Left renal cortex interstitium (tissue), 4 donors: ENCODE measurements around the gene QSER1. TPM values are rescaled to one million over a fixed set of nuclear protein-coding genes. Genes with fewer than 3 reads are reported as not detected.
"Not testable (repeated sequence)": the region's sequence is repeated elsewhere in the genome, so short reads cannot be mapped to it uniquely, and the experiment has no call there.

Experiments used
- DNase-seq, 4 donors: peaks; one replicate each; pipeline ENCODE4 v3.0.0-alpha.2; 2013; ENCODE audit warnings: low read depth in 4 of 4, low spot score in 2 of 4, missing footprints in 1 of 4
- polyA plus RNA-seq, 4 donors: library from polyadenylated mRNA; unstranded; fragments of 120-200 nt; gene quantifications; one replicate each; pipeline ENCODE4 v1.2.1, GENCODE V29; 2013; ENCODE audit not compliant: insufficient read length in 4 of 4

Gene QSER1
- polyA plus RNA-seq = 10 to 100 TPM; 35.0 to 43.0 (median 37.4) TPM

DNA sequence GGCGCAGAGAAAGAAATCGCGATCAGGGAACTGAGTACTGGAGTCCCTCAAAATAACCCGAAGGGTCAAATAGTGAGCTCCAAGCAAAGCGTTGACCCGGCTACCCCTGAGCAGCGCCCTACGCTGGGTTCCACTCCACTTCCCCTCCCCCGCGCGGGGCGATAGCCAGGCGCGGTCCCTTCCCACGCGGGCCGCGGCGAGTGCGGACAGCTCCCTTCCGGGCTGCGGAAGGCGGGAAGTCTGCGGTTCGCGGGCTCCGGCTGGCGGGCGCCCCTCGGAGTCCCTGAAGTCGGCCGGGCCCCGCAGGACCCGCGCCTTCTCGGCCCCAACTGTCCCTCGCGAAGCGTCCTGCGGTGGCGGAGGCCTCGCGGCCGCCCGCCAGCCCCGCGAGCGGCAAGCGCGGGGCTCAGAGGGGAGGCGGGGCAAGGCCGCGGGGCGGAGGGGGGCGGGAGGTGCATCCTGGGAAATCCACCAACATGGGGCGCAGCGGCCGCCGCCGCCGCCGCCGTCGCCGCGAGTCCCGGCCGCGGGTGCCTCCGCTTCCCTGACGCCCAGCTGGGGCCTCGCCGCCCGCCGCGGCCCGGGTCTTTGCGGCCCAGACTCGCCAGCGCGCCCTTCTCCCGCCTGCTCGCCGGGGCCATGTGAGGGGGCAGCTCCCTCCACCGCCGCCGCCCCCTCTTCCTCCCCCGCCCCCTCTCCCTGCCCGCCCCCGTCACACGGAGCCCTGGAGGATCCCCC is at the start of gene QSER1:
QSER1 (plus strand) TSS at position 457 of the 738 bp plus-strand sequence. CDS start 315 bp downstream, outside the sequence.
- peak in 3 of 4 donors; percentile 39 to 70 (median 58) for DNase-seq

DNA sequence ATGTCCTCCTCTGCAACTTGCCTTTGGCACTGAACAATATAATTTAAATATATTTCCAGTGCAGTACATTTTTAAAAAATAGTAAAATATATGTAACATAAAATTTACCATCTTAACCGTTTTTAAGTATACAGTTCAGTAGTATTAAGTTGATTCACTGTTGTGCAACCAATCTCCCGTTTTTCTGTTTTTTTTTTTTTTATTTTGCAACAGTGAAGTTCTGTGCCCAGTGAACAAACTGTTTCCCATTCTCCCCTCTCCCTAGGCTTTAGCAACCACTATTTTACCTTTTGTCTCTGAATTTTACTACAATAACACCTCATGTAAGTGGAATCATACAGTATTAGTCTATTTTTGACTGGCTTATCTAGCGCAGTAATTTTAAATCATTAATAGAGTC is 49.1 kb upstream of the QSER1 start:
- DNase-seq = no peak

DNA sequence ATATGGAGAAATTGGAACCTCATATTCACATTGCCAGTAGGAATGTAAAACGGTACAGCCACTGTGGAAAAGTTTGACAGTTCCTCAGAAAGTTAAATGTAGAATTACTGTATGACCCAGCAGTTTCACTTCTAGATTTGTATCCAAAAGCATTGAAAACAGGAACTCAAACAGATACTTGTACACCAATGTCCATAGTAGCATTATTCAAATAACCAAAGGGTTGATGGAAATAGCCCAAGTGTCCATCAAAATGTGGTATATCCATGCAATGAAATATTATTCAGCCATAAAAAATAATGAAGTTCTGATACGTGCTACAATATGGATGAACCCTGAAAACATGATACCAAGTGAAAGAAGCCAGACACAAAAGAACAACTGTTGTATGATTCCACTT is 45.1 kb upstream of the QSER1 start:
- DNase-seq = no peak

DNA sequence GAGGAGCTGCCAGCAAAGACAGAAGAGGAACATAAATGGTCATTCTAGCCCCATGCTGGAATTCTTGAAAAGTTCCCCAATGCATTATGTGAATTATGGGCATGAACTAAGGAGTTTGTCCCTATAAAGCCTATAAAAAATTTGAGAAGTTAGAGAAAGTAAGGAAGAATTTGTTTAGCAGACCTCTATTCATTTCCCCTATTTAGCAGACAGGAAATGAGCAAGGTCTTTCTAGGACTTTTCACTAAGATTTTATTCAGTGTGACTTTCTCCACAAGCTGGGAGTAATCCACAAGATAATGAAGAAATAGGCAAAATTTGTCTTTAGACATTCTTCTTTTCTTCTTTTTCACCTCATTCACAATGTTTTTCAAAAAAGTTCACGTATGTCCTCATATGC is 42.9 kb upstream of the QSER1 start:
- DNase-seq = no peak

DNA sequence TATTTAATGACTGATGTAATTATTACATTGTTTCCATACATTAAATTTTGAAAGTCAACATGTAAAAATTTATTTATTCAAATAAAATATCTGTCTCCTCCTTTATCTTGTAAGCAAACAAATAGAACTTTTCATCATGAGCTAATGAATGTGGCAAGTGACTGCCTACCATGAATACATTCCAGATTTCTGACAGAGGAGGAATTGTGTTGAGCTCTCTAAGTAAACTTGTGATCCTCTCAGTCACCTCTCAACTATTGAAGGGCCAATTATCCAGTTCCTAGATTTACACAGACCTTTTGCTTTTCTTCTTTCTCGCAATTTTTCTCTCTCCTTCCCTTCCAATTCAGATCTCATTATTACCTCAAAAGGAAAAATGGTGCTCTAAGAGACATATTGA is 41.4 kb upstream of the QSER1 start:
- DNase-seq = no peak

DNA sequence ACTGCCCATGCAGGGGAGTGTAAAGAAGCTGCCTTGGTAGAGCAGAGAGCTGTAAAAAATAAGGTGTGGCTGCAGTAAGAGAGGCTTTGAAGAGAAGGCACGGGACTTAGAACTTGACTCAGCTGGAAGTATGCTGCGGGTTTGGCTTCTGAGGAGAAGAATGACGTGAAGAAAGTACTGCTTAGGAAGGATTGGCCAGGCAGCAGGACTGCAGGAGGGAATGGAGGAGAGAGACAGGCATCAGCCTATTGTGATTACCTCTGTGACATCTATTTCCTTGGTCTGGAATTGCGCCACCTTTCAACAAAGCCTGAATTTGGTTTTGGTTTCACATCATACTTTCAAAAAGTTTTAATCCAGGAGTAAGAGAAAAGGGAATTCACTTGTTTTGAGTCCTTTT is 40.4 kb upstream of the QSER1 start:
- DNase-seq = no peak

DNA sequence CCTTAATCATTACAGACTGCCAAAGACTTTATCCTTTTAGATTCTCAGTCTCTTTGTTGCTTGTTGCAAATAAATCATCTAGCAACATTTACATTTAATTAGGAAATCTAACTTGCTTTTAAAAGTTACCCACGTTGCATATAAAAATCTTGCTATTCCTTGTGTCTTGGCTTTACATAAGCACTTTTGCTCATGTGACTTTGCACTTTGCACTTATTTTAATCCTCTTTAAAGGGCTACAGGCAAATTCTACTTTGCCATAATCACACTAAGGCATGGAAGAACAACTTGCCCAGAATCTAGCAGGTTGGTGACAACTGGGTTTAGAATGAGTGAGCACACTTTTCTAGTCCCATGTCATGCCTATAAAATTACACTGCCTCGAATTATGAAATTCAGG is 37.0 kb upstream of the QSER1 start:
- DNase-seq = no peak

DNA sequence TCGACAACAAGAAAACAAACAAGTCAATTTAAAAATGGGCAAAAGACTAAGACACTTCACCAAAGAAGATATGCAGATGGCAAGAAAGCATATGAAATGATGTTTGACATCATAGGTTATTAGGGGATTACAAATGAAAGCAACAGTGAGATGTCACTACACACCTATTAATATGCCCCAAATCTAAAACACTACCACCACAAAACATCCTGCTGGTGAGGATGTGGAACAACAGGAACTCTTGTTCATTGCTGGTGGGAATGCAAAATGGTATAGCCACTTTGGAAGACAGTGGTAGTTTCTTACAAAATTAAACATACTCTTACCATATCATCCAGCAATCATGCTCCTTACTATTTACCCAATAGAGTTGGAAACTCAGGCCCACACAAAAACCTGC is 33.9 kb upstream of the QSER1 start:
- no peak for DNase-seq

DNA sequence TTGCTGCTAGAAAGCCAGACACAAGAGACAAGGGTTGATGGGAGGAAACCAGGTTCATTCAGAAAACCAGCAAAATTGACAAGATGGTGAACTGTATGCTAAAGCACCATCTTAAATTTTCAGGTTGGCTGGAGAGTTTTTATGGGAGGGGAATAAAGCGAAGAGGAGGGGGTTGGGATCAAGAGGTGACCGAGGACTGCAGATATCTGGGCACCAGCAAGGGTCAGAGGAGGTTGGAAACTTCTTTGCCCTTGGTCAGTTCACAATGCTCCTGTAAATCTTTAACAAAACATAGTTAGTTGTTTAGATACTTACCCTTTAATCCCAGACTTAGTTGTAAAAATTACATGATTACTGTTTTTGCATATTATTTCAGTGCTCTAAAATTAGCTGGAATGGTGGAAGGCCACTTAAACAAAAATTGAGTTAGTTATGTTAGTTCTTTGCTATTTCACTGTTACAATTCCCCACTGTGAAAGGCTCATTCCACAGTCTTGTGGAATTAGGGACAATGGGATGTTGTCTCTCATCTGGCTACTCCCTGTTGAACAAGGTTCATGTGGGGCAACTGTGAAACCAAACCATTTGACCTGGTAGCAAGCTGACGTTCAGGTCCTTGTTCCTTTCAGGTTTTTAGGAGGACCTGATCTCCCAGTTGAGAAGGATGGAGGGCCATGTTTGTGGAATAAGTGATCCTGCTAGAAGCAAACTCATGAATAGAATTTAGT is 30.6 kb upstream of the QSER1 start:
- DNase-seq = no peak

DNA sequence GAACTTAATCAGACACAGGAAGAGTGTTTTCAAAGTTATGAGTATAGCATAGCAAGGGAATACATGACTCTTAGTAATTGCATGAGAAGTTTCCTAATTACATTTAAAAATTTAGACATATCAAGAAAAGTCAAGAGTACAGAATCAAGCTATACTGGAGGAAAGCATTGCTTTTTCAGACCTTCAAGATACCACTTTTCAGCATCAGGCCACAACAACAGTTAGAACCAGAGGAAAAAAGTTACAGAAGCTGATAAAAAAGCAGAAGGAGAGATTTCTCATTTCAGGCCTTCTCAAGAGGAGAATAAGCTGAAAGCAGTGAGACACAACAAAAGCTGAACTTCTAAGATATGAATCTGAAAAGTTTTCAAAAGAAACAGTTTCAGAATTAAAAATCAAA is 28.1 kb upstream of the QSER1 start:
- DNase-seq = no peak

DNA sequence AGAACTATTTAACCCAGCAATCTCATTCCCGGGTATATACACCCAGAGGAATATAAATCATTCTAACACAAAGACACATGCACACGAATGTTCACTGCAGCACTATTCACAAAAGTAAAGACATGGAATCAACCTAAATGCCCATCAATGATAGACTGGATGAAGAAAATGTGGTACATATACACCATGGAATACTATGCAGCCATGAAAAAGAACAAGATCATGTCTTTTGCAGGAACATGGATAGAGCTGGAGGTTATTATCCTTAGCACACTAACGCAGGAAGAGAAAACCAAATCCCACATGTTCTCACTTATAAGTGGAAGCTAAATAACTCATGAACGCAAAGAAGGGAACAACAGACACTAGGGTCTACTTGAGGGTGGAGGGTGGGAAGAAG is 23.9 kb upstream of the QSER1 start:
- not testable (repeated sequence) for DNase-seq

DNA sequence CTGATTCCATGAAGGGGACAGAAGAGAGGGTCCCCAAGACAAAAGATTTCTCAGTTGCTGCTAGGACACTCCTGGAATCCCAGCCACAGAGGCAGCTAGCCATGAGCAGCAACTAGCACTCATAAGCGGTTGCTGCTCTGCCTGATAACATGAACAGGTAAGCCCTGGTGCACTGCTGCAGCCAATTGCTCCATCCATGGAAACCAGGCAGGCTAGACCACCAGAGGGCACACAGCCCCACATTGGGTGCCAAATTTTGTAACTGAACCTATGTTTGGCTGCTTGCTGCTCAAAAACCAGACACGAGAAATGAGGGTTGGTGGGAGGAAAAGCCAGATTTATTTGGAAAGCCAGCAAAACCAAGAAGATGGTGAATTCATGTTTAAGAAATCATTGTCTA is 21.9 kb upstream of the QSER1 start:
- no peak for DNase-seq

DNA sequence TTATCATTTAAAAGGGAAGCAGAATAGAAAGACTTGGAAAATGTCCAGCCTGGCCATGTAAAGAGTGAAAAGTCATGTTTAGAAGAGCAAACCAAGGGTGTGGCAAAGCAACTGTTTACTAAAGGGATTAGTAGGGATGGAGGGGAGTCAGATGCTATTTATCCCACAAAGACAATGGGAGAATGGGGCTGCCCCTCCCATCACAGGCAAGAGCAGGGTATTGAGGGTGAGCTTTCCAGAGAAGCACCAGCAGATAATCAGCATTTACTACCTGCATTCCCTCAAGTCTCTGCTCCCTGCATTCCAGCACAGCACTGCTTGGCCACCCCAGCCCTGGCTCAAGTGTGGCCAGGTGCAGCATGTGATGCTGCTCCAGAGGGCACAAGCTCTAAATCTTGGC is 18.5 kb upstream of the QSER1 start:
- no peak for DNase-seq

DNA sequence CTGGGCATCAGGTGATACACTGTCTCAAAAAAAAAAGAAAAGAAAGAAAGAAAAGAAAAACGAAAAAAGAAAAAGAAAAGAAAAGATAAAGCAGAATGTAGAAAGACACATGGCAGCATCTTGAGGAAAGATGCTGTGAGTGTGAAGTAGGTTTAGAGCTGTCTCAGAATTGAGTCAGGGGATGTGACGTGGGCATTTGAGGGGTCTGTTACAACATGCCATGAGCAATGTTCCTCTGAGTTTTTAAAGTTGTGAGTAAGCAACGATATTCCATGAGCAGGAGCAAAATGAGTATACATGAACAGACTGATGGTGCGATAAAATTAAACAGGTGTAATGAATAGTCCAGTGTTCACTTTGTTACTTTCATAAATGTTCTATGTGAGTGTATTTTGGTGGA is 11.3 kb upstream of the QSER1 start:
- no peak for DNase-seq

DNA sequence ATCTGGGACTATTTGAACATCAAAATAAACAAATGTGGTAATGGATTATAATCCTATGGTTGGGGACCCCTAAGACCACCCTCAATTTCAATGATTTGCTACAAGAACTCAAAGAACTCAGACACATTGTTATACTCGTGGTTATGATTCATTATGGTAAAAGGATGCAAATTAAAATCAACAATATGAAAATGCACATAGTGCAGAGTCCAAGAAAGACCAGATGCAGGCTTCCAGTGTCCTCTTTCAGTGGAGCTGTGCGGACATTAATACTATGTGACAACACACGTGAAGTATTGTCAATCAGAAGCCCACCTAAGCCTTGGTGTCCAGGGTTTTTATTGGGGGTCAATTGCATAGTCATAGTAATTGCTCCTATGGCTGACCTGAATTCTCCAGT is 9.2 kb upstream of the QSER1 start:
- no peak for DNase-seq

DNA sequence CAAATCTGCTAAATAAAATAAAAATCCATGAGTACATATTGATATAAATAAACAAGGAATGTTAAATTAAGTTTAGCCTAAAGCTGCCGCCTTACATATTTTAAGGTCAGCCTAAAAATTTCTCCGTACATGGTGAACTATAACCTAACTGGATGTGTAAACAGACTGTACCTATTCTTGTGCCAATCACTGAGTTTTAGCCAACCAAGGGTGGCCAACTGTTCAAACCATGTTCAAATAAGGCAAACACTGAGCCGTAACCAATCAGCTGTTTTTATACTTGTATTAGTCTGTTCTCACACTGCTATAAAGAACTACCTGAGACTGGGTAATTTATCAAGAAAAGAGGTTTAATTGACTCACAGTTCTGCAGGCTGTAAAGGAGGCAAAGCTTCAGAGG is 8.6 kb upstream of the QSER1 start:
- DNase-seq = no peak

DNA sequence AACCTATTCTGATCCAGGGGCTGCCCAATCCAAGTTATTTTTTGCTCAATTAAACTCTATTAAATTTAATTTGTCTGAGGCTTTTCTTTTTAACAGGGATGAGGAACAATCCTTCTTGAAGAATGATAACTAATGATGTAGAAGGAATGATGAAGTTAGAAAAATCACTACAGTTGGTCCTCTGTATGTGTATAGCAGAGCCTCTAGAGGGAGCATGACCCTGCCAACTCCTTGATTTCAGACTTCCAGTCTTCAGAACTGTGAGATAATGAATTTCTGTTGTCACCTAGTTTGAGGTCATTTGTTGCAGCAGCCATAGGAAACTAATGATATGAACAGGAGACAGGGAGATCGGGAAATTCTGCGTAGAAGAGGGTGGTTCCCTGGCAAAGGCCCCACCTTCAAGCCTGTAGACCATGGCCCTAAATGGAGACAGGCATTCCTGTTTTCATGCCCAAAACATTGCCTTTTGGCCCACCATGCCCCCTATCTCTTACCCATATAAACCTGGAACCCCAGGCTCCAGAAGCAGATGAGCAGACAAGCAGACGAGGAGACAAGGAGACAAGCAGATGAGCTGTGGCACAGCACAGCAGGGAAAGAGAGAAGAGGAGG is 7.7 kb upstream of the QSER1 start:
- DNase-seq = no peak

DNA sequence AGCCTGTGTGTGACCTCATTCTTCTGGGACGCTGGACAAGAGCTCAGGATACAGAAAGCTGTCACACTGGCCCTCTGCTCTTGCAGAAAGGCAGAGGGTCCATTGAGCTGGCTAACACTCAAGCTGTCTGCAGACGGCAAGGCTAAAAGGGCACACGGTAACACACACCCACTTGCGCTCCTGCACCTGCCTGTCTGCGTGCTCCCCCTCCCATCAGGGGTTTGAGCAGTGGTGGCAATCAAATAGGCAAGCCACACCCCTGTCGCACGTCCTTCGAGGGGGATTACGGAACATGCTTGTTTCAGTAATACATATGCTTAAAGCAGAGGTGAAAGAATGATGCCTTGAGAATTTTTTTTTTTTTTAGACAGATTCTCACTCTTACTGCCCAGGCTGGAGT is 7.1 kb upstream of the QSER1 start:
- no peak for DNase-seq

DNA sequence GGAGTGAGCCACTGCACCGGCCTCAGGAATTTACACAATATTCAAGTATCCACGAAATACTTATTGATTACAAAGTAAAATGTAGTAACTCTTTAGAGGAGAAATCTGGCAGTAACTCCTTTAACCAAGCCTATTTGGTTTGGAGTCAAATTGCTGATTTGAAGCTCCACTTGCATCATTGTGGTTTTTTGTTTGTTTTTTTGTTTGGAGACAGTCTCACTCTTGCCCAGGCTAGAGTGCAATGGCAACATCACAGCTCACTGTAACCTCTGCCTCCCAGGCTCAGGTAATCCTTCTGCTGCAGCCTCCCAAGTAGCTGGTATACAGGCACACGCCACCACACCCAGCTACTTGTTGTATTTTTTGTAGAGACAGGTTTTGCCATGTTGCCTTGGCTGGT is 6.4 kb upstream of the QSER1 start:
- DNase-seq = no peak

DNA sequence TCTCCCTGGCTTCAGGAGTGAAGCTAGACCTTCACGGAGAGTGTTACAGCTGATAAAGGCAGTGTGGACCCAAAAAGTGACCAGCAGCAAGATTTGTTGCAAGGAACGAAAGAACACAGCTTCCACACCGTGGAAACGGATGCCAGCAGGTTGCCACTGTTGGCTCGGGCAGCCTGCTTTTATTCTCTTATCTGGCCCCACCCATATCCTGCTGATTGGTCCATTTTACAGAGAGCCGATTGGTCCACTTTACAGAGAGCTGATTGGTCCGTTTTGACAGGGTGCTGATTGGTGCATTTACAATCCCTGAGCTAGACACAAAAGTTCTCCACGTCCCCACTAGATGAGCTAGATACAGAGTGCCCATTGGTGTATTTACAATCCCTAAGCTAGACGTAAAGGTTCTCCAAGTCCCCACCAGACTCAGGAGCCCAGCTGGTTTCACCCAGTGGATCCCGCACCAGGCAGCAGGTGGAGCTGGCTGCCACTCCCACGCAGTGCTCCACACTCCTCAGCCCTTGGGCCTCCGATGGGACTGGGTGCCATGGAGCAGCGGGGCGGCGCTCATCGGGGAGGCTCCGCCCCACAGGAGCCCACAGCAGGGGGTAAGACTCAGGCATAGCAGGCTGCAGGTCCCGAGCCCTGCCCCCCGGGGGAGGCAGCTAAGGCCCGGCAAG is 4.8 kb upstream of the QSER1 start:
- not testable (repeated sequence) for DNase-seq

DNA sequence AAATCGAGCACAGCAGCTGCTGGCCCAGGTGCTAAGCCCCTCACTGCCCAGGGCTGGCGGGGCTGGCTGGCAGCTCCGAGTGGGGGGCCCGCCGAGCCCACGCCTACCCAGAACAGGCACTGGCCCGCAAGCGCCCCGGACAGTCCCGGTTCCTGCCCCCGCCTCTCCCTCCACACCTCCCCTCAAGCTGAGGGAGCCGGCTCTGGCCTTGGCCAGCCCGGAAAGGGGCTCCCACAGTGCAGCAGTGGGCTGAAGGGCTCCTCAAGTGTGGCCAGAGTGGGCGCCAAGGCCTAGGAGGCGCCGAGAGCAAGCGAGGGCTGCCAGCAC is 4.3 kb upstream of the QSER1 start:
- DNase-seq = not testable (repeated sequence)
